ENCODE measurements around the gene PKD2.

Gene PKD2

DNA sequence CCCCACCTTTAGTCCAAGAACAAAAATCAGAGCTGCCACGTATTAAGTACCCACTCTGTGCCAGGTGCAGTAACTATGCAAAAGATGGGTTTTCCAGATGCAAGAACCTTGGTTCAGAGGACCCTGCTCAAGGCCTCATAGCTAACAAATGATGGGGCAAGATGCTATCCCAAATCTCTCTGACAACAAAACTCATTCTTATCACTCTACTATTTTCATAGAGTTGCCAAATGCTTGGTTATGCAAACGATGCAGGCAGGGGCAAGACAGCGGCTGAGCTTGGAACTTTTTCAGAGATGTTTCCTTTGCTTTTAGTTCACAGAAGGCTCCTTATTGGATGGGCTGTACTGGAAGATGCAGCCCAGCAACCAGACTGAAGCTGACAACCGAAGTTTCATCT lies 30.5 kb downstream of the PKD2 start:
- no peak for DNase-seq (ENCODE audit: extremely low spot score)
- CTCF ChIA-PET = no interaction called here
- TF ChIP-seq CTBP1 (IDR thresholded peaks at IDR 0.05; ENCODE audit: borderline replicate concordance) = no peak
- no peak for TF ChIP-seq HDGF (IDR thresholded peaks at IDR 0.05; ENCODE audit: borderline replicate concordance)
- TF ChIP-seq NFRKB (IDR thresholded peaks at IDR 0.05) = no peak
- TF ChIP-seq TARDBP (IDR thresholded peaks at IDR 0.05) = no peak
- POLR2A ChIA-PET = no interaction called here

DNA sequence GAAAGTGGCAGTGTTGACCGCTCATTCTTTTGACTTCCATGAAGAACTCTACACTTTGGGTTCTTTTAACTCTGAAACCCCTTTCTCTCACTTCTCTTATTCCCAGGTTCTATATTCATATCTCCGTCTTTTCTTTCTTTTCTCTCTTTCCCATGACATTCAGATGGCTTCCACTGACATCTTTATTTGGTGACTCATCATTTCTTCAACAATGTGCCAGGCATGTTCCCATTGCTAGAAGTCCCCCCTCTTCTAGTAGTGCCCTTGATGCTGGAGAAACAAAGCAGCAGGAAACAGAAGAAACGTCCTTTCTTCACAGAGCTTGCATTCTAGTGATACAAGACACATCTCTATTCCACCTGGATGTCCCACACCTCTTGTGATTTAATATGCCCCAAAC lies 33.3 kb downstream of the PKD2 start:
- DNase-seq (ENCODE audit: extremely low spot score) = no peak
- CTCF ChIA-PET = no interaction called here
- no peak for TF ChIP-seq TARDBP (IDR thresholded peaks at IDR 0.05)
- no peak for TF ChIP-seq ARNT (IDR thresholded peaks at IDR 0.05)
- TF ChIP-seq L3MBTL2 (conservative IDR thresholded peaks at IDR 0.05) = no peak
- no peak for TF ChIP-seq FOXA1 (IDR thresholded peaks at IDR 0.05)
- TF ChIP-seq SP1 (IDR thresholded peaks at IDR 0.05) = no peak
- TF ChIP-seq, protein P1, sequence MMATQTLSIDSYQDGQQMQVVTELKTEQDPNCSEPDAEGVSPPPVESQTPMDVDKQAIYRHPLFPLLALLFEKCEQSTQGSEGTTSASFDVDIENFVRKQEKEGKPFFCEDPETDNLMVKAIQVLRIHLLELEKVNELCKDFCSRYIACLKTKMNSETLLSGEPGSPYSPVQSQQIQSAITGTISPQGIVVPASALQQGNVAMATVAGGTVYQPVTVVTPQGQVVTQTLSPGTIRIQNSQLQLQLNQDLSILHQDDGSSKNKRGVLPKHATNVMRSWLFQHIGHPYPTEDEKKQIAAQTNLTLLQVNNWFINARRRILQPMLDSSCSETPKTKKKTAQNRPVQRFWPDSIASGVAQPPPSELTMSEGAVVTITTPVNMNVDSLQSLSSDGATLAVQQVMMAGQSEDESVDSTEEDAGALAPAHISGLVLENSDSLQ (IDR thresholded peaks at IDR 0.05) = no peak
- TF ChIP-seq NFRKB (IDR thresholded peaks at IDR 0.05) = no peak
- no peak for TF ChIP-seq LEF1 (IDR thresholded peaks at IDR 0.05; ENCODE audit: borderline replicate concordance)
- POLR2A ChIA-PET = no interaction called here

DNA sequence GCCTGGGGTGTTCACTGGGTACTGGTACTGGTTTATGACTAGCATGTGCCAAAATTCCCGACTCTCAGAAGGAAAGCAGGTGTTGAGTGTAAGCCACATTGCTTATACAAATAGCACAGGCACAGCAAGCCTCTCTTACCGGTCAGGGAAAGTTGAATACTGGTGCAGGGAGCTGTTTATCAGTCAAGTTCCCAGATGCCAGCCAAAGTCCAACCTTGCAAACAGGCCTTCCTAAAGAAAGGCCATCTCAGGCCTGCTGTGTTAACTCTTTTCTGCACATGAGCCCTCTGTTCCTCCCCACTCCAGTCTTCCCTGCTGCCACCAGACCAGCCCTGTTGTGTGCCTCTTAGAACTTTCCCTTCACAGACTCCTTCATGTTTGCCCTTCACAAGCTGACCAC lies 34.2 kb downstream of the PKD2 start:
- no peak for DNase-seq (ENCODE audit: extremely low spot score)
- TF ChIP-seq CTBP1 (IDR thresholded peaks at IDR 0.05; ENCODE audit: borderline replicate concordance) = no peak
- no peak for TF ChIP-seq ZNF384 (IDR thresholded peaks at IDR 0.05)
- TF ChIP-seq BHLHE40 (IDR thresholded peaks at IDR 0.05; ENCODE audit: borderline replicate concordance) = no peak
- TF ChIP-seq L3MBTL2 (conservative IDR thresholded peaks at IDR 0.05) = no peak
- no peak for TF ChIP-seq SP1 (IDR thresholded peaks at IDR 0.05)
- TF ChIP-seq FOXM1 (IDR thresholded peaks at IDR 0.05; ENCODE audit: borderline replicate concordance) = no peak
- no peak for TF ChIP-seq FOXK2 (IDR thresholded peaks at IDR 0.05)
- no peak for TF ChIP-seq TARDBP (IDR thresholded peaks at IDR 0.05)
- no peak for TF ChIP-seq FOXA1 (IDR thresholded peaks at IDR 0.05)
- no peak for TF ChIP-seq NFRKB (IDR thresholded peaks at IDR 0.05)
- TF ChIP-seq, protein P1 (IDR thresholded peaks at IDR 0.05) = no peak
- no peak for TF ChIP-seq HDGF (IDR thresholded peaks at IDR 0.05; ENCODE audit: borderline replicate concordance)
- no peak for TF ChIP-seq ELF4 (IDR thresholded peaks at IDR 0.05)
- no peak for TF ChIP-seq ARNT (IDR thresholded peaks at IDR 0.05)
- TF ChIP-seq LEF1 (IDR thresholded peaks at IDR 0.05; ENCODE audit: borderline replicate concordance) = no peak
- CTCF ChIA-PET = no interaction called here
- POLR2A ChIA-PET = no interaction called here

DNA sequence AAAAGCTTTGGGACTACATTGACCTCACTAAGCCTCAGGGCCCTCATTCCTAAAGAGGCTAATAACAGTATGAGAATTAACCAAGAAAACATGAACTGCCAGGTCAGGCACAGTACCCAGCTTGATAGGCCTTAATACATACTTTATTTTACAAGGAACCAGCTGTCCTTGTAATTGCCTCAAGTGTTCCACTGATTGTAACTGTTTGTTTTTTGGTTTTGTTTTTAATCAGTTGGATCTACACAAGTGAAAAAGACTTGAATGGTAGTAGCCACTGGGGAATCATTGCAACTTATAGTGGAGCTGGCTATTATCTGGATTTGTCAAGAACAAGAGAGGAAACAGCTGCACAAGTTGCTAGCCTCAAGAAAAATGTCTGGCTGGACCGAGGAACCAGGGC lies 35.6 kb downstream of the PKD2 start:
- no peak for DNase-seq (ENCODE audit: extremely low spot score)
- ChIA-PET POLR2A (no interaction called here), CTCF (no interaction called here)
- TF ChIP-seq HDGF (IDR thresholded peaks at IDR 0.05; ENCODE audit: borderline replicate concordance) = no peak
- TF ChIP-seq, protein P1 (IDR thresholded peaks at IDR 0.05) = no peak
- TF ChIP-seq SP1 (IDR thresholded peaks at IDR 0.05) = no peak
- TF ChIP-seq FOXK2 (IDR thresholded peaks at IDR 0.05) = no peak
- no peak for TF ChIP-seq CTBP1 (IDR thresholded peaks at IDR 0.05; ENCODE audit: borderline replicate concordance)
- TF ChIP-seq ELF4 (IDR thresholded peaks at IDR 0.05) = no peak

DNA sequence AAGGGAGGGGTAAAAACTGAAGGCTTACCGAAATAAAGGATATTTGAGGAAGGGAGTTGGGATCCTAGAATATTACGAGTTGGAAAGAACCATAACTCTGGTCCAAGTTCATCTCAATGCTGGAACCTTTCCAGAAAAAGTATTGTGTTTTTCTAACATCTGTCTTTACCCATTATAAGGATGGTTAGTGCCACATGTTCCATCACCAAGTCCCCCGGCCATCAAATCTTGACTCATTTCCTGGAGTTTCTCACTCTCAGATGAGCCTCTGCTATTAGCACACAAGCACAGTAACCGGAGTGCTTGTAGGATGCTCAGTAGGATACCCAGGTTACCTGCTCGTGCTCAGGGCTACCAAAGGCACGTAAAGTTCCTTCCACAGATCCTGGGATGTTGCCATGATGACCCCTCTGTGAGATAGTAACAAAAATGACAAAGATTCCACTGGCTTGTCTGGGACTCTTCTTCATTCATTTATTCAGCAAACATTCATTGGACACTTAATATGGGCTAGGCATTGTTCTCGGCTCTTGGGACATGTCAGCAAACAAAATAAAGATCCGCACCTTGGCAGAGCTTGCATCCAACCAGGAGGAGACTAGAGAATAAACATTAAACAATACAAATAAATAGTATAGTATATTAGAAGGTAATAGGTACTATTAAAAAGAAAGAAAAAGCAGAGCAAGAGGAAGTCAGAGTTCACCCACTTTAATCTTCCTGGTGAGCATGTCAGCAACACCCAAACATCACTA lies 36.3 kb downstream of the PKD2 start:
- TF ChIP-seq NFRKB (IDR thresholded peaks at IDR 0.05) = no peak
- TF ChIP-seq FOXM1 (IDR thresholded peaks at IDR 0.05; ENCODE audit: borderline replicate concordance) = no peak
- TF ChIP-seq L3MBTL2 (conservative IDR thresholded peaks at IDR 0.05) = no peak
- TF ChIP-seq FOXK2 (IDR thresholded peaks at IDR 0.05) = no peak
- TF ChIP-seq SUZ12 (IDR thresholded peaks at IDR 0.05) = no peak
- TF ChIP-seq BHLHE40 (IDR thresholded peaks at IDR 0.05; ENCODE audit: borderline replicate concordance) = no peak
- TF ChIP-seq CTBP1 (IDR thresholded peaks at IDR 0.05; ENCODE audit: borderline replicate concordance) = no peak
- TF ChIP-seq, protein P1 (IDR thresholded peaks at IDR 0.05) = no peak
- no peak for TF ChIP-seq SP1 (IDR thresholded peaks at IDR 0.05)
- no peak for TF ChIP-seq LEF1 (IDR thresholded peaks at IDR 0.05; ENCODE audit: borderline replicate concordance)
- no peak for TF ChIP-seq ELF4 (IDR thresholded peaks at IDR 0.05)
- no peak for TF ChIP-seq ARNT (IDR thresholded peaks at IDR 0.05)
- TF ChIP-seq ZNF384 (IDR thresholded peaks at IDR 0.05) = no peak
- TF ChIP-seq HDGF (IDR thresholded peaks at IDR 0.05; ENCODE audit: borderline replicate concordance) = no peak
- ChIA-PET CTCF (no interaction called here), POLR2A (no interaction called here)
- no peak for DNase-seq (ENCODE audit: extremely low spot score)

DNA sequence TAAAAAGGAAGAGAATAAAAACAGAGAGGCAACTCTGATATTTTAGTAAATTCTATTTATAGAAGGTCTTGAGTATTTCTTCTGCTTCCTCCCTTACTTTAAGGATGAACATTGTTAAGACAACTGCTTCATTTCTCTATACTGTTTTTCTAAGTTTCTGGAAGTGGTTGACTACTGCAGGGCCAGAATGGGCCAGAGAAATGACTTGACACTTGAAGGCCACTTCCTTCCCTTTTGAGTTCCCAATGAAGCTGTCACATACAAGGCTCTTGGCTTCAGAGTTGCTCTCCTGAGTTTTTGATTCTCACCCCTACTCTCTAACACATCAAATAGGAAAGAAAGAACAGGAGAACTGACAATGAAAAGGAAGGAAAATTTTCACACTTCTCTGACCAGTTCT lies 37.6 kb downstream of the PKD2 start:
- no peak for DNase-seq (ENCODE audit: extremely low spot score)

More for the DNA sequence above, 37.6 kb downstream of the PKD2 start:
- CTCF ChIA-PET = no interaction called here
- POLR2A ChIA-PET = no interaction called here
- TF ChIP-seq FOXA1 (IDR thresholded peaks at IDR 0.05) (no peak), BHLHE40 (IDR thresholded peaks at IDR 0.05; ENCODE audit: borderline replicate concordance) (no peak), SUZ12 (IDR thresholded peaks at IDR 0.05) (no peak), TARDBP (IDR thresholded peaks at IDR 0.05) (no peak), NFRKB (IDR thresholded peaks at IDR 0.05) (no peak), HDGF (IDR thresholded peaks at IDR 0.05; ENCODE audit: borderline replicate concordance) (no peak), ELF4 (IDR thresholded peaks at IDR 0.05) (no peak), LEF1 (IDR thresholded peaks at IDR 0.05; ENCODE audit: borderline replicate concordance) (no peak), ARNT (IDR thresholded peaks at IDR 0.05) (no peak), FOXM1 (IDR thresholded peaks at IDR 0.05; ENCODE audit: borderline replicate concordance) (no peak)
